ENCODE measurements around the gene UBAP1L. TPM values are rescaled to one million over a fixed set of nuclear protein-coding genes. Genes with fewer than 3 reads are reported as not detected.
"Not testable (repeated sequence)": the region's sequence is repeated elsewhere in the genome, so short reads cannot be mapped to it uniquely, and the experiment has no call there.

The UBAP1L gene
- total RNA-seq, 1 experiment from 2014 or later = 0.59 TPM

DNA sequence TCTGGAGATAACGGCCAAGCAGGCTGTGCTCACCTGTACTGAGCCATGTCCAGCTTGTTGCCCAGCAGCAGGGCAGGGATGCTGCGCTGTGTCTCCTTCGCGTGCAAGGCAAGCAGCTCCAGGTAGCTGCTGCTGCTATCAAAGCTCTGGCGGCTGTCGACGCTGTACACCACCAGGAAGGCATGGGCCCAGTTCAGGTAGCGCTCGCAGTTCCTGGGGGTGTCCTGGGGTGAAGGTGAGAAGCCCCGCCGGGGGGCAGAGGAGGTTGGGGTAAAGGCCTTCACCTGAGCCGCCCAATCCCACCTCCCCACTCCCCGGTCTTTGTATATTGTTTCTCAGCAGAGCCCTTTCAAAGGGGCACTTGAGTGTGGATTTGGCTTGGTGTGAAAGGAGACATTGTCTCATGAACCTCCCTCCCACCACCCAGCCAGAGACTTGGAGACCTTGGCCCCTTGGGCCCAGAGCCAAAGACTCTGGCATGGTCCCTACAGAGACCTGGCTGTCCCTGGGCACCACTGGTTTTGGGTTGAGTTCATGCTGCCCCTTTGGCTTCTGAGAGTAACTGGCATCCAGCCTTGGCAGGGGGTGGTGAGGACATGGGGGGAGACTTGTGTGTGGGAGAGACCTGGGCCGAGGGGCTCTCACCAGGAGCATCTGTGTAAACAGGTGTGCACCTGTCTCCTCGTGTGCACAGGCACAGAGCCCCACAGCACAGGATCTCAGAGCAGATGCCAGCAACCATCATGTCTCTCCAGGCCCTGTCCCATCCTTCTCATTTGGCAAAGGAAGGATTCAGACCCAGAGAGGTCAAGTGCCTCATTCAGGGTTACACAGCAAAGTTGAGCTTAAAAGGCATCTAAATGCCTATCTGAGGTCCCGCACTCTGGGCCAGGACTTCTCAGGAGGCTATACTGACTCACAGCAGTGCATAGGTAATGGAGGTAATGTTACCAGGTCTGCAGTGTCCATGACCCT lies 56.3 kb downstream of the UBAP1L start:
- H3K27ac ChIP-seq = no peak overlapping the region
- H3K9me3 ChIP-seq (replicated peaks) = no peaks in the 10 kb centered on the region
- peaks cover 31% of the 10 kb centered on the region for H3K4me1 ChIP-seq
- H3K36me3 ChIP-seq = no peaks in the 10 kb centered on the region
- no peak for DNase-seq
- no peak overlapping the region for H3K4me3 ChIP-seq
- H3K27me3 ChIP-seq = no peaks in the 10 kb centered on the region

DNA sequence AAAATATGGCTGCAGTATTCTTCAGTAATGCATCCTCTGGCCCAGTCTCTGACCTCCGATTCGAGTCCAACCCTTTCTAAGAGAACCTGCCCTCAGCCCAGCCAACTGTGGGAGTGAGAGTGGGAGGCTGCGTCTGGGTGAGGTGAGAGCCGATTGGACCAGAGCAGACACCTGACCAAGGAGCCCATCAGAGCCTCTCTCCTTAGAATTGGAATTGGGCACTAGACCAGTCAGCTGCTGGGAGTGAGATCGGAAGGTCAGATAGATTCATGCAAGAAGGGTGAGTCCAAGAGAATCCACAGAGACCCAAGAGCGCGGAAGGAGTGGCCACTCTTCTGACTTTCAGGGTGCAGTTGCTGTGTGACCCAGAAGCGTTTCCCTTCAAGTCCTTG lies 57.5 kb downstream of the UBAP1L start:
- Histone ChIP-seq H3K4me1 (peaks cover 31% of the 10 kb centered on the region), H3K27me3 (no peaks in the 10 kb centered on the region), H3K36me3 (no peaks in the 10 kb centered on the region), H3K27ac (no peak overlapping the region), H3K4me3 (no peak overlapping the region), H3K9me3 (replicated peaks) (no peaks in the 10 kb centered on the region)
- DNase-seq = no peak

DNA sequence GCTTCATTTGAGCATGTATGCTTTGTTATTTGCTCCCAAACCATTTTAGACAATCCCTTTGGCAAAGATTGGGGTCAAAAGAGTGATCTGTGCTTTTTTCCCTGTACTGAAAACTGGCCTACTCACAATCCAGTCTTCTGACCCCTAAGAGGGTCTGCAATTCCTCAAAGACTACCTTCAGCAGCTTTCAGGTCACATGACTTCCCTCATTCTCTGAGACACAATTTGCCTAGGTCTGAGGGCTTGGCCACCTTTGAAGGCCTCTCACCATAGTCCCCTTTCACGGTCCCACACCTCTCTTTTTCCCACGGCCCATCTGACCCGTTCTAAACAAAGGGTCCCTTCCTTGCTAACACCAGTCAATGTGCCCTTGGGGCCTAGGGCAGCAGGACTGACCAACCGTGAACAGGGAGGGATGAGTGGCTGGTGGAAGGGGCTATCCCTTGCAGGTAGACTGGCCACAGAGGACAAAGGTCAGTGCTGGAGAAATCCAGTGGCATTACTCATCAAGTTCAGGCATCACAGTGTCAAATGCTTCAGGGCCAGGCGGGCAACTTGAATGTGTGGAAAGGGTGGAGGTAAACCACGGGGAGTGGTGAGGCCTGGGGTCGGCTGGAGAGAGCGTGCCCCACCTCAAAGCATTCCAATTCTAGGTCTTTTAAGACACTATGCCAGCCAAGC lies 58.0 kb downstream of the UBAP1L start:
- Histone ChIP-seq H3K27me3 (no peaks in the 10 kb centered on the region), H3K9me3 (replicated peaks) (no peaks in the 10 kb centered on the region), H3K27ac (no peak overlapping the region), H3K4me1 (peaks cover 31% of the 10 kb centered on the region), H3K4me3 (no peak overlapping the region), H3K36me3 (no peaks in the 10 kb centered on the region)
- no peak for DNase-seq

DNA sequence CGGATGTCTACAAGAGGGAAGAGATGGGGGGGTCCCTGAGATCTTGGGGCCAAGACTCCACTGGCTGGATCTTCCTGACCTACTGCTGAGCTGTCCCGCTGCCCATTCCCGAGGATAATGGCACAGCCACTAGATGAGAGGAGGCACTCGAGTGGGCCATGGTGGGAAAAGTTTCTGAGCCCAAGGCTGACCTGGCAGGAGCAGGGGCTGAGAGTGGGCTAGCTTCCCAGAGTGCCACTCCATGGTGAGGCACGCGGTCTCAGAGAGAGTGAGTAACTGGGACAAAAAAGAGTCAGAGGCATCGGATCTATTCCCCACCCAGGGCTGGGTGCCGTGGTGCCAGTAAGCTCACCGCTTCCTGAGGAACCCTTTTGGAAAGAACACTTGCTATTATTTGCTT lies 58.9 kb downstream of the UBAP1L start:
- DNase-seq = no peak
- no peak overlapping the region for H3K4me3 ChIP-seq
- peaks cover 31% of the 10 kb centered on the region for H3K4me1 ChIP-seq
- no peaks in the 10 kb centered on the region for H3K9me3 ChIP-seq (replicated peaks)
- H3K27ac ChIP-seq = no peak overlapping the region
- H3K36me3 ChIP-seq = no peaks in the 10 kb centered on the region
- no peaks in the 10 kb centered on the region for H3K27me3 ChIP-seq

DNA sequence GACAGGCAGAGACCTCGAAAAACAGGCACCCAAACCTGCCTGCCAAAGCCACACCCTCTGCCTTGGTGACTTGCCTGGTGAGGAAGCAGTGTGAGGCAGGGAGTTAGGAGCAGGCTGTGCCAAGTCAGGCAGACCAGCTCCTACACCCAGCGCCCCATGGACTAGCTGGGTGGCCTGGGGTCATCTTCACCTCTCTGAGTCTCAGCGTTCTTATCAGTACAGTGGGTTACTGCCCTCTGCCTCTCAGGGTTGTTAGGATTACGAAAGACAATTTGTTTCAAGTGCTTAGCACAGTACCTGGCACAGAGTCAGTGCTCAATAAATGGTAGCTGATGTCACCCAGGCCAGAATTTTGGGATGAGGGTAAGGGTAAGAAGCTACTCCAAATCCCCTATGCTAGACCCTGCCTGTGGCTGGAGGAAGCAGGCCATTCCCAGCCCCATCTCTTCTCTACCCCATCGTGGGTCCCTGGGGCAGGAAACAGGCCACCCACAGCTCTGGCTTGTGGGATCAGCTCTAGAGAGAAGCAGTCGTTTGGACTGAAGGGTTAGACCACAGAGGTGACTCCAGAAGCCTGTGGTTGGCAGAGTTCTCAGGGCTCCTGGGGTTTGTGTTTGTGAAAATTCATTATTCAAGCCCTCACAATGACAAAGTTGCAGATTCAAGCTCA lies 59.7 kb downstream of the UBAP1L start:
- peak; percentile 65 to 66 for DNase-seq
- peaks cover 31% of the 10 kb centered on the region for H3K4me1 ChIP-seq
- no peak overlapping the region for H3K4me3 ChIP-seq
- H3K27me3 ChIP-seq = no peaks in the 10 kb centered on the region
- no peaks in the 10 kb centered on the region for H3K9me3 ChIP-seq (replicated peaks)
- H3K27ac ChIP-seq = peak overlapping the region; percentile 13; the same call in 1 of the 2 replicates
- no peaks in the 10 kb centered on the region for H3K36me3 ChIP-seq

DNA sequence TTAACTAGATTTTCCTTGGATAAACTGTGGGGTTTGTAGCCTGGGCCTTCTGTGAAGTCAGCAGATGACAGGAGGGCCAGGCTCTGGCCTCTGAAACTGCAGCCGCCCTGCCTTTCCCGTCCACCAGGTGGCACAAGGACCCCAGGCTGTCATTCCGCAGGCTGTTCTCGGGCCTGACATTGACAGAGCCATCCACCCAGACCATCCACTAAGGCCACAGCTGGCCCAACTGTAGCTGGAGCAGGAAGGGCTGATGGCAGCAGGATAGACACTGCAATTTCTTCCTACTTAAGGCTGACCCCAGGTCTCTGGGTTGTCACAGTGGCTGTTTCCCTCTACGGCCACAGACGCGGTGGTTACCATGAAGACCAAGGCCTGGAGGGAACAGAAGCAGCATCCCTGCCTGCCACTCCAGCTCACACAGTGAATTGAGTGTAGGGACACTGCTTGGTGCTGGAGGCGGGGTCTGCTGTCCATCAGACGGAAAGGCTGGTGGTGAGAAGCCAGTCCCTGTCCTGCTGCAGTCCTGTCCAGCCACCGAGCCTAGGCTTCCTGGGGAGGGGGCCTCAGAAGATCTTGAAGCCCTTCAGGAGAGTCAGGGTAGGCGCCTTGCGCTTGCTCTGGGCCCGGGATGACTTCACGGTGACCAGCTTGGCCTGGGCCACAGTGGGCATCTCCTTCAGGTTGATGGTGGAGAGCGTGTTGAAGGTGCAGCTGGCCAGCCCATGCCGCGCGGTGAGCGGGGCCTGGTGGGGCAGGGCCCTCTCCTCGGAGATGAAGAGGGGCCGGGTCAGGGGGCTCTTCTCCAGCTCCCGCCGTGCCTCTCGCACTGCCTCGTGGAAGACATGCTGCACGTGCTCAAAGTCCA lies 60.4 kb downstream of the UBAP1L start:
- Histone ChIP-seq H3K27me3 (no peaks in the 10 kb centered on the region), H3K9me3 (replicated peaks) (no peaks in the 10 kb centered on the region), H3K27ac (no peak overlapping the region; the same call in 1 of the 2 replicates), H3K4me1 (peaks cover 34% of the 10 kb centered on the region), H3K36me3 (no peaks in the 10 kb centered on the region), H3K4me3 (no peak overlapping the region)
- peak; percentile 81 to 89 for DNase-seq

DNA sequence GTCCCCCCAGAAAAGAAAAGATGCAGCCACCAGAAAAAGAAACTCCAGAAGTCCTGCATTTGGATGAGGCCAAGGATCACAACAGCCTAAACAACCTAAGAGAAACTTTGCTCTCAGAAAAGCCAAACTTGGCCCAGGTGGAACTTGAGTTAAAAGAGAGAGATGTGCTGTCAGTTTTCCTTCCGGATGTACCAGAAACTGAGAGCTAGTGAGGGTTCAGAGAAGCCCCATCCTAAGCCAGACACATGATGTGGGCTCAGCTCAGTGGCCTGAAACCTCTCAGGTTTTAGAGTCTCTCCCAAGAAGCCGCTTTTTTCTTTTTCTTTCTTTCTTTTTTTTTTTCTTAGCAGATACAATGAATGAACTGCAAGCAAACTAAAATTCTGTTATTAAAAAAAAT lies 62.0 kb downstream of the UBAP1L start:
- Histone ChIP-seq H3K4me1 (peaks cover 35% of the 10 kb centered on the region), H3K27ac (no peak overlapping the region), H3K27me3 (no peaks in the 10 kb centered on the region), H3K9me3 (replicated peaks) (no peaks in the 10 kb centered on the region), H3K4me3 (no peak overlapping the region), H3K36me3 (no peaks in the 10 kb centered on the region)
- no peak for DNase-seq

DNA sequence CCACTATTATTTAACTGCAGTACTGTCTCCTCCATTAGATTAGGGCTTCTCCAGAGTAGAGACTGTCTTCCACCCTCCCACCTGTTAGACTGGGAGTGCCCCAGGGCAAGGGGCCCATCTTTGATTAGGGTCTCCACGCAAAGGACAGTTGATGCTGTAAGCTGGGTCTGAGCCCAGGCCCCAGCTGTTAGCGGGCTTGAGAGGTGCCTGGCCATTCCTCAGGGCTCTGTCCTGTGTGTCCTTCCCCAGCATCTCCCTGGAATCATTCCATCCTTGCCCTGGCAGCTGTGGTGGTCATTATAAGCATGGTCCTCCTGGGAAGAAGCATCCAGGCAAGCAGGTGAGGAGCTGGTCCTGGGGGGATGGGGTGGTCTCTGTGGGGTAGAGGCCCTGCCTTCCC lies 63.7 kb downstream of the UBAP1L start:
- Histone ChIP-seq H3K9me3 (replicated peaks) (no peaks in the 10 kb centered on the region), H3K4me3 (no peak overlapping the region), H3K4me1 (peaks cover 22% of the 10 kb centered on the region), H3K27ac (no peak overlapping the region), H3K27me3 (no peaks in the 10 kb centered on the region), H3K36me3 (no peaks in the 10 kb centered on the region)
- peak; percentile 40 to 60 for DNase-seq

DNA sequence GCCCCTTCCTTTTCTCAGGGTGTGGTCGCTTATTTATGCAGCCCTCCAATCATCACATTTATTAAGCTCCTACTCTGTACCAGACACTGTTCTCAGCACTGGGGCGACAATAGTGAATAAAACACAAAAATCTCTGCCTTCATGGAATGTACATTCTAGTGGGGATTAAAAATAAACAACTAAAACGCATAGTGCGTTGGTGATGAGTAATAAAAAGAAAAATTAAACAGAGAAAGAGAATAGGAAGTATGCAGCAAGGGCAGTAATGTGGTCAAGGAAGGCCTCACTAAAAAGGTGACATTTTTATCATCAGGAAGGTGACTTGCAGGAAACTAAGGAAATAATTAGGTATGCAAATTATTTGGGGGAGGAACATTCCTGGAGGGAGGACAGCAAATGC lies 64.7 kb downstream of the UBAP1L start:
- Histone ChIP-seq H3K27me3 (no peaks in the 10 kb centered on the region), H3K9me3 (replicated peaks) (no peaks in the 10 kb centered on the region), H3K4me3 (no peak overlapping the region), H3K4me1 (peaks cover 18% of the 10 kb centered on the region), H3K27ac (no peak overlapping the region), H3K36me3 (no peaks in the 10 kb centered on the region)
- no peak for DNase-seq

DNA sequence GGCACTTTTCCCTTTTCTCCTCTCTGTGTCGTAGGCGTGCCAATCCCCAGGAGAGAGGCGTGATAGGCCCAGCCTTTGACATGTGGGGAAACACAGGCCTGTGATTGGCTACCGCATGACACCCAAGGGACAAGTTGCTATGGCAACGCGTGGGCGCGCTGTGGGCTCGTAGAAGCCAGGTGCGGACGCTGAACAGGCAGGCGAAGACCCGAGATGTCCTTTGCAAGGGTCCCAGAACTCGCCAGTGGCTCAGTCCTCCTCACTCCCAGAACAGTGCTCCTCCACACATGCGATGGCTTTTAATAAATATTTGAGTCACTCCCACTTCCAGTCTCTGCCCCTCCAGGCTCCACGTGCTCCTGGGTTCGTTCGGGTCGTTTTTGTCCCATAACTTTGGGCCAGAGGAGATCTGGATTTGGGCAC lies 65.6 kb downstream of the UBAP1L start:
- Histone ChIP-seq H3K27me3 (no peaks in the 10 kb centered on the region), H3K4me1 (peaks cover 14% of the 10 kb centered on the region), H3K36me3 (no peaks in the 10 kb centered on the region), H3K9me3 (replicated peaks) (no peaks in the 10 kb centered on the region), H3K4me3 (peak overlapping the region; percentile 19), H3K27ac (no peak overlapping the region)
- peak; percentile 99 to 100 for DNase-seq

DNA sequence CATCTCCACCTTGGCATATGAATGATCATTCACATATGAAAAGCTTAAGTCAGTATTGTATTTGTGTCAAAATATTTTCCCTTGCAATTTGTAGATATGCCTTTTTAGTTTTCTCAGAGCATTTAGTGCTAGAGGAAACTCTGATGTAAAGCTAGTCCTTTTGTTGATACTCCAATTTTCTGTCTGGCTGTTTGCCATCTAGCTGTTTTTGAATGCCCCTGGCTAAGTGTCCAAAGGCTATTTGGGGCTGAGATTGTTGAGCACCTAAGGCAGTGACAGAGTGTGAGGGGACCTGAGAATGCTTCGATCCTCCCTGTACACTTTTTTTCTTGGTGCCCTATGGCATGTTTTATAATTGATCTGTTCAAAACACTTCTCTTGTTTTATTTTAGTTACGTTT lies 66.8 kb downstream of the UBAP1L start:
- H3K4me3 ChIP-seq = no peak overlapping the region
- no peaks in the 10 kb centered on the region for H3K9me3 ChIP-seq (replicated peaks)
- no peaks in the 10 kb centered on the region for H3K36me3 ChIP-seq
- H3K27ac ChIP-seq = no peak overlapping the region
- no peaks in the 10 kb centered on the region for H3K27me3 ChIP-seq
- peaks cover 13% of the 10 kb centered on the region for H3K4me1 ChIP-seq
- no peak for DNase-seq

DNA sequence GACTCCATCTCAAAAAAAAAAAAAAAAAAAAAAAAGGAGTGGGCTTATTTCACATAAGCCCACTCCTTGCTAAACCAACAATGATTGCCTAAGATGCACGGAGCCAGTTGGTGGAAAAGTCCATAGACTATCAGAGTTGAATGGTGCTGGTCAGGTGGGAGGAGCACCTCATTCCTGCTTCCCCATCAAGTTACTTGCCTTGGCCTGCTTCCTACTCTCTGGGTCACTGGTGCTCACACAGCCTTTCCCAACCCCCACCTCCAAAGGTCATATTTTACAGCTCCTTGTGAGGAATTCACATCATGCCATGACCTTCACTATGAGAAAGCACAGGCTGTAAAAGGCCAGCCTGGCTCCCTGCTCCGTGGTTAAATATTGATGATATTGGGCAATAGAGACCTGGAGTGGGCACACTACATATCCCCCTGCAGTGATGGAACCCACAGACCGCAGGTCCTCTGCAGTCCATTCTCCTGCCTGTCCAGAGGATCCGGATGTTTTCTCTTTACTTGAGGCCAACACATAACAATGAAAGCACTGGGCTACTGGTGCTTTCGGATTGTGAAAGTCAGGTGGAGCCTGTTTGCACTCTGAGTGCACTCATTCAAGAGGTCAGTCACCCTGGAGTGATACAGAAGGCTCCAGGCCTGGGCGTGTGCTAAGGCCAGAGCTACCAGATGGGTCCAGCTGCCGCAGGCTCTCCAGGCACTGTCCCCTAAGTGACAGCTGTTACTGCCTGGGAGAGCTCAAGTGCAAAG lies 70.1 kb downstream of the UBAP1L start, which contains the start of gene SLC51B:
SLC51B (plus strand) TSS at position 664 of the 758 bp plus-strand sequence. CDS start 4,618 bp downstream, outside the sequence.
- H3K4me1 ChIP-seq = peaks cover 13% of the 10 kb centered on the region
- H3K36me3 ChIP-seq = no peaks in the 10 kb centered on the region
- H3K4me3 ChIP-seq = no peak within 1 kb of the TSS
- no peaks in the 10 kb centered on the region for H3K9me3 ChIP-seq (replicated peaks)
- no peaks in the 10 kb centered on the region for H3K27me3 ChIP-seq
- no peak within 1 kb of the TSS for H3K27ac ChIP-seq
- DNase-seq = peak; percentile 77 to 89

DNA sequence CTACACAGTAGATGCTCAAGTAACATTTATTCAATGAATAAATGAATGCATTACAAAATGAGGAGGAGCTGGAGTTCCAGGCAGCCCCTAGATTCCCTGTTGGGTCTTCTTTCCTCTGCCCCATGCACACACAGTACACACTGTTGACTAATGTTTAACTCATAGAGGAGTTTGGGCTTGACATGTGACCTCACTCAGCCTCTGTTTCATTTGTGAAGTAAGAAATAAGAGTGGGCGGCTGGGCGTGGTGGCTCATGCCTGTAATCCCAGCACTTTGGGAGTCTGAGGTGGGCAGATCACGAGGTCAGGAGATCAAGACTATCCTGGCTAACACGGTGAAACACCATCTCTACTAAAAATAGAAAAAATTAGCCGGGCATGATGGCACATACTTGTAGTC lies 70.8 kb downstream of the UBAP1L start:
- not testable (repeated sequence) for H3K4me1 ChIP-seq; DNase-seq; H3K9me3 ChIP-seq (replicated peaks); H3K4me3 ChIP-seq; H3K27ac ChIP-seq; H3K27me3 ChIP-seq; H3K36me3 ChIP-seq
